ENCODE measurements around the gene CCN5.
"Not testable (repeated sequence)": the region's sequence is repeated elsewhere in the genome, so short reads cannot be mapped to it uniquely, and the experiment has no call there.

Gene CCN5

GRCh38 chr20:44686934-44687333, 28.2 kb upstream of the CCN5 start:
- DNase-seq (ENCODE audit: insufficient read length) (no peak), FAIRE-seq (no peak)
- TF ChIP-seq TAF1 (IDR thresholded peaks at IDR 0.05; ENCODE audit: borderline replicate concordance, low read depth, low read length): no peak
- TF ChIP-seq POLR2AphosphoS5 (IDR thresholded peaks at IDR 0.05; ENCODE audit: low read depth, low read length): no peak
- no peak for TF ChIP-seq POLR2A (IDR thresholded peaks at IDR 0.05; ENCODE audit: low read depth, low read length)

- no peak for FAIRE-seq
- no peak for DNase-seq (ENCODE audit: insufficient read length)
- TF ChIP-seq POLR2AphosphoS5 (IDR thresholded peaks at IDR 0.05; ENCODE audit: low read depth, low read length): no peak
- TF ChIP-seq POLR2A (IDR thresholded peaks at IDR 0.05; ENCODE audit: low read depth, low read length): no peak
- no peak for TF ChIP-seq TAF1 (IDR thresholded peaks at IDR 0.05; ENCODE audit: borderline replicate concordance, low read depth, low read length)
These were observed 27.0 kb upstream of the CCN5 start for GRCh38 chr20:44688053-44688625.

- TF ChIP-seq TAF1 (IDR thresholded peaks at IDR 0.05; ENCODE audit: borderline replicate concordance, low read depth, low read length) (no peak), POLR2AphosphoS5 (IDR thresholded peaks at IDR 0.05; ENCODE audit: low read depth, low read length) (no peak), POLR2A (IDR thresholded peaks at IDR 0.05; ENCODE audit: low read depth, low read length) (no peak)
- DNase-seq (ENCODE audit: insufficient read length): no peak
- no peak for FAIRE-seq
These were observed 25.4 kb upstream of the CCN5 start for GRCh38 chr20:44689809-44690208.

GRCh38 chr20:44690781-44691423, 24.3 kb upstream of the CCN5 start:
- FAIRE-seq: no peak
- TF ChIP-seq POLR2A (IDR thresholded peaks at IDR 0.05; ENCODE audit: low read depth, low read length): no peak
- TF ChIP-seq TAF1 (IDR thresholded peaks at IDR 0.05; ENCODE audit: borderline replicate concordance, low read depth, low read length): no peak
- no peak for TF ChIP-seq POLR2AphosphoS5 (IDR thresholded peaks at IDR 0.05; ENCODE audit: low read depth, low read length)
- no peak for DNase-seq (ENCODE audit: insufficient read length)

- DNase-seq (ENCODE audit: insufficient read length) (no peak), FAIRE-seq (no peak)
These were observed 23.4 kb upstream of the CCN5 start for GRCh38 chr20:44691424-44692423.

GRCh38 chr20:44692932-44693480, 22.2 kb upstream of the CCN5 start:
- TF ChIP-seq POLR2AphosphoS5 (IDR thresholded peaks at IDR 0.05; ENCODE audit: low read depth, low read length): no peak
- no peak for TF ChIP-seq TAF1 (IDR thresholded peaks at IDR 0.05; ENCODE audit: borderline replicate concordance, low read depth, low read length)
- TF ChIP-seq POLR2A (IDR thresholded peaks at IDR 0.05; ENCODE audit: low read depth, low read length): no peak
- no peak for DNase-seq (ENCODE audit: insufficient read length)
- no peak for FAIRE-seq

More at GRCh38 chr20:44691424-44692423, 23.4 kb upstream of the CCN5 start:
- TF ChIP-seq POLR2AphosphoS5 (IDR thresholded peaks at IDR 0.05; ENCODE audit: low read depth, low read length) (no peak), TAF1 (IDR thresholded peaks at IDR 0.05; ENCODE audit: borderline replicate concordance, low read depth, low read length) (no peak), POLR2A (IDR thresholded peaks at IDR 0.05; ENCODE audit: low read depth, low read length) (no peak)

GRCh38 chr20:44693627-44694026, 21.5 kb upstream of the CCN5 start:
- no peak for TF ChIP-seq TAF1 (IDR thresholded peaks at IDR 0.05; ENCODE audit: borderline replicate concordance, low read depth, low read length)
- TF ChIP-seq POLR2AphosphoS5 (IDR thresholded peaks at IDR 0.05; ENCODE audit: low read depth, low read length): no peak
- TF ChIP-seq POLR2A (IDR thresholded peaks at IDR 0.05; ENCODE audit: low read depth, low read length): no peak
- FAIRE-seq (no peak), DNase-seq (ENCODE audit: insufficient read length) (no peak)

- FAIRE-seq: no peak
- no peak for TF ChIP-seq POLR2AphosphoS5 (IDR thresholded peaks at IDR 0.05; ENCODE audit: low read depth, low read length)
- DNase-seq (ENCODE audit: insufficient read length): no peak
These were observed 21.0 kb upstream of the CCN5 start for GRCh38 chr20:44694159-44694558.

GRCh38 chr20:44695295-44695673, 19.9 kb upstream of the CCN5 start:
- no peak for FAIRE-seq
- no peak for TF ChIP-seq POLR2A (IDR thresholded peaks at IDR 0.05; ENCODE audit: low read depth, low read length)
- TF ChIP-seq POLR2AphosphoS5 (IDR thresholded peaks at IDR 0.05; ENCODE audit: low read depth, low read length): no peak
- TF ChIP-seq TAF1 (IDR thresholded peaks at IDR 0.05; ENCODE audit: borderline replicate concordance, low read depth, low read length): no peak
- no peak for DNase-seq (ENCODE audit: insufficient read length)

- DNase-seq (ENCODE audit: insufficient read length) (no peak), FAIRE-seq (no peak)
- TF ChIP-seq TAF1 (IDR thresholded peaks at IDR 0.05; ENCODE audit: borderline replicate concordance, low read depth, low read length) (no peak), POLR2A (IDR thresholded peaks at IDR 0.05; ENCODE audit: low read depth, low read length) (no peak), POLR2AphosphoS5 (IDR thresholded peaks at IDR 0.05; ENCODE audit: low read depth, low read length) (no peak)
These were observed 19.4 kb upstream of the CCN5 start for GRCh38 chr20:44695674-44696300.

GRCh38 chr20:44696315-44696714, 18.9 kb upstream of the CCN5 start:
- FAIRE-seq: no peak

GRCh38 chr20:44697041-44697440, 18.1 kb upstream of the CCN5 start:
- not testable (repeated sequence) for FAIRE-seq

More at GRCh38 chr20:44696315-44696714, 18.9 kb upstream of the CCN5 start:
- no peak for DNase-seq (ENCODE audit: insufficient read length)
- TF ChIP-seq TAF1 (IDR thresholded peaks at IDR 0.05; ENCODE audit: borderline replicate concordance, low read depth, low read length) (no peak), POLR2AphosphoS5 (IDR thresholded peaks at IDR 0.05; ENCODE audit: low read depth, low read length) (no peak), POLR2A (IDR thresholded peaks at IDR 0.05; ENCODE audit: low read depth, low read length) (no peak)

More at GRCh38 chr20:44697041-44697440, 18.1 kb upstream of the CCN5 start:
- not testable (repeated sequence) for DNase-seq (ENCODE audit: insufficient read length)

Measured in GM12892 (cell line).